Spleen (tissue), 11 donors: ENCODE measurements around the gene CARHSP1. TPM values are rescaled to one million over a fixed set of nuclear protein-coding genes. Genes with fewer than 3 reads are reported as not detected.

ENCODE experiments used
- DNase-seq: peaks from one replicate; pipeline ENCODE4 v3.0.0-alpha.2; 2020
- H3K27ac ChIP-seq, 8 donors: fragments of 200-600 bp; sonication (generic) in 7 of 8; 1 replicate in 4 of 8; 2 replicates in 4 of 8; pipeline versions ENCODE4 v1.5.0 to v1.8.0; 2016 to 2021; ENCODE audit warnings: inconsistent platforms in 4 of 8, mild to moderate bottlenecking in 4 of 8, moderate library complexity in 1 of 8
- H3K27me3 ChIP-seq, 7 donors: fragments of 200-600 bp; sonication (generic) in 6 of 7; replicated peaks in 1 of 7; 1 replicate in 4 of 7; 2 replicates in 3 of 7; pipeline versions ENCODE4 v1.5.0 to v1.8.0; 2016 to 2021; ENCODE audit warnings: inconsistent platforms in 3 of 7, mild to moderate bottlenecking in 1 of 7
- H3K36me3 ChIP-seq, 6 donors: fragments of 200-600 bp; sonication (generic) in 5 of 6; 1 replicate in 4 of 6; 2 replicates in 2 of 6; pipeline versions ENCODE4 v1.5.0 to v1.8.0; 2016 to 2021; ENCODE audit warnings: inconsistent platforms in 2 of 6
- H3K4me1 ChIP-seq, 6 donors: fragments of 200-600 bp; sonication (generic) in 5 of 6; 1 replicate in 3 of 6; 2 replicates in 3 of 6; pipeline versions ENCODE4 v1.5.0 to v1.8.0; 2016 to 2021; ENCODE audit warnings: inconsistent platforms in 3 of 6
- H3K4me3 ChIP-seq, 8 donors: fragments of 200-600 bp; sonication (generic) in 7 of 8; 1 replicate in 4 of 8; 2 replicates in 4 of 8; pipeline versions ENCODE4 v1.5.0 to v1.8.0; 2016 to 2021; ENCODE audit warnings: inconsistent platforms in 4 of 8, mild to moderate bottlenecking in 4 of 8, moderate library complexity in 2 of 8
- H3K9me3 ChIP-seq, 8 donors: fragments of 200-600 bp; sonication (generic) in 7 of 8; 1 replicate in 4 of 8; 2 replicates in 4 of 8; pipeline versions ENCODE4 v1.5.0 to v1.8.0; 2016 to 2021; ENCODE audit warnings: inconsistent platforms in 4 of 8
- CTCF ChIP-seq, 11 experiments: fragments of 200-600 bp in 7 of 11; fragments of 450-650 bp in 4 of 11; sonication (generic) in 4 of 11; IDR thresholded peaks in 8 of 11; conservative IDR thresholded peaks in 3 of 11; 1 replicate in 7 of 11; 2 replicates in 4 of 11; pipeline versions ENCODE4 v1.4.0 to v1.8.0; 2016 to 2021; ENCODE audit warnings: antibody characterized with exemption in 11 of 11, inconsistent platforms in 4 of 11, mild to moderate bottlenecking in 1 of 11
- POLR2A ChIP-seq, 3 donors: fragments of 450-650 bp; IDR thresholded peaks; one replicate each; pipeline ENCODE4 v1.5.1; 2017; ENCODE audit warnings: antibody characterized with exemption in 3 of 3, mild to moderate bottlenecking in 1 of 3
- POLR2AphosphoS5 ChIP-seq, 3 donors: sonication (generic); formaldehyde crosslinking; IDR thresholded peaks; one replicate each; pipeline ENCODE4 v1.5.1; 2017; ENCODE audit warnings: antibody characterized with exemption in 3 of 3
- WGBS, 5 donors: extraction: QIAGEN DNeasy Blood & Tissue Kit in 3 of 5; methylation state at CpG; one replicate each; pipeline versions ENCODE4 v1.1.5 to v1.1.7; 2013 to 2018; 5-methylcytosine and 5-hydroxymethylcytosine counted together
- intact Hi-C: fragments of 100-400 bp; cut with DNase I; formaldehyde crosslinking; loops from one replicate; pipeline ENCODE4 v1.15.0; 2023; ENCODE audit warnings: low total_unique reads
- polyA plus RNA-seq, 3 donors: library from polyadenylated mRNA; stranded (reverse); fragments of 200-250 nt; gene quantifications; one replicate each; pipeline ENCODE4 v1.2.1, GENCODE V29; 2013
- total RNA-seq, 7 donors: library from RNA; depleted of rRNA in 3 of 7; stranded (reverse); fragments of >200 nt in 3 of 7; fragmentation: NEBNext Ultra II Directional in 4 of 7; extraction: Animal tissue kit (Norgen Biotek cat#: 25700) in 4 of 7; gene quantifications; one replicate each; pipeline versions ENCODE4 v1.1.0 to v1.2.1, GENCODE V29; 2016 to 2021
- donor health status: healthy with polysubstance abuse.
- donor health status: DM: no; HTN: no; CAD: no; lungs with moderate emphysema.
- donor health status: DM: no; HTN: no; CAD: no.
- donor health status: Bipolar disorder and iron deficiency.
- donor health status: healthy.
- donor health status: DM: no; HTN: no; CAD: no.
- donor health status: DM: yes; HTN: yes; CAD: no.

The CARHSP1 gene
- total and polyA plus RNA-seq, 10 donors, result 42.6 to 98.0 (median 55.7) TPM

GRCh38 chr16:8814095-8814806 lies 54.6 kb downstream of the CARHSP1 start:
- Histone ChIP-seq H3K4me1 (peaks cover 0 to 23% (median 5%) of the 10 kb centered on the region in 6 donors), H3K4me3 (no peak overlapping the region), H3K27me3 (no peaks in the 10 kb centered on the region), H3K27ac (no peak overlapping the region), H3K9me3 (no peaks in the 10 kb centered on the region), H3K36me3 (peaks cover 8 to 100% (median 89%) of the 10 kb centered on the region in 6 donors)
- no peak for DNase-seq
- TF ChIP-seq POLR2A (IDR thresholded peaks at IDR 0.05) (no peak), POLR2AphosphoS5 (IDR thresholded peaks at IDR 0.05) (no peak), CTCF (IDR thresholded peaks at IDR 0.05 in 8 of 11, conservative IDR thresholded peaks at IDR 0.05 in 3 of 11) (no peak)
- WGBS, 5 donors, result 83 to 95% (median 90%) methylated on average over 14 of the region's 14 CpGs
- intact Hi-C loops, result no loop called here

GRCh38 chr16:8812162-8812843 lies 56.5 kb downstream of the CARHSP1 start:
- no peaks in the 10 kb centered on the region for H3K27me3 ChIP-seq
- TF ChIP-seq POLR2A (IDR thresholded peaks at IDR 0.05) (no peak), CTCF (IDR thresholded peaks at IDR 0.05 in 8 of 11, conservative IDR thresholded peaks at IDR 0.05 in 3 of 11) (no peak), POLR2AphosphoS5 (IDR thresholded peaks at IDR 0.05) (no peak)
- peaks cover 0 to 9% (median 0%) of the 10 kb centered on the region in 6 donors for H3K4me1 ChIP-seq
- peaks cover 19 to 100% (median 96%) of the 10 kb centered on the region in 6 donors for H3K36me3 ChIP-seq
- no peak overlapping the region for H3K4me3 ChIP-seq
- intact Hi-C loops, result no loop called here
- no peaks in the 10 kb centered on the region for H3K9me3 ChIP-seq
- H3K27ac ChIP-seq, result no peak overlapping the region
- WGBS, 5 donors, result 68 to 87% (median 75%) methylated on average over 12 of the region's 12 CpGs
- no peak for DNase-seq

GRCh38 chr16:8808613-8809353 lies 60.0 kb downstream of the CARHSP1 start:
- 92 to 95% (median 94%) methylated on average over 11 of the region's 11 CpGs for whole genome bisulfite sequencing, 5 donors

More at GRCh38 chr16:8808613-8809353, 60.0 kb downstream of the CARHSP1 start:
- intact Hi-C loops, result no loop called here
- no peak for DNase-seq
- peaks cover 16 to 100% (median 98%) of the 10 kb centered on the region in 6 donors for H3K36me3 ChIP-seq
- H3K4me1 ChIP-seq, result no peaks in the 10 kb centered on the region
- H3K27me3 ChIP-seq, result no peaks in the 10 kb centered on the region
- H3K27ac ChIP-seq, result no peak overlapping the region
- no peak overlapping the region for H3K4me3 ChIP-seq
- H3K9me3 ChIP-seq, result no peaks in the 10 kb centered on the region
- TF ChIP-seq POLR2A (IDR thresholded peaks at IDR 0.05), result no peak
- TF ChIP-seq CTCF (IDR thresholded peaks at IDR 0.05 in 8 of 11, conservative IDR thresholded peaks at IDR 0.05 in 3 of 11), result no peak
- TF ChIP-seq POLR2AphosphoS5 (IDR thresholded peaks at IDR 0.05), result no peak
